K562 (cell line): Measurements from ENCODE around the gene APCDD1. TPM values are rescaled to one million over a fixed set of nuclear protein-coding genes. Genes with fewer than 3 reads are reported as not detected.

Source experiments
- ATAC-seq: fragments of 200-7000 bp; cut with Tn5 transposase; 3 replicates; pipeline ENCODE4 v1.9.1; 2020; ENCODE audit warnings: moderate library complexity
- BruUV-seq: library from RNA; stranded (reverse); fragments of 400-500 nt; replicated peaks from 2 replicates; lab custom pipeline; 2021; lab: Mats Ljungman, UMichigan
- CTCF ChIA-PET: fragments of 300-600 bp; formaldehyde crosslinking; extraction: SDS; loops from one replicate; lab custom pipeline; 2021; ENCODE audit warnings: low intra/inter-chr PET ratio; lab: Yijun Ruan, JAX
- POLR2A ChIA-PET: fragments of 300-600, 350-650 bp; sonication (Branson Sonifier 250); formaldehyde crosslinking; extraction: SDS; loops from one replicate; lab custom pipeline; 2021; ENCODE audit warnings: antibody characterized with exemption, inconsistent platforms; lab: Yijun Ruan, JAX
- DNase-seq, 4 experiments: peaks; one replicate each; pipeline versions ENCODE4 v3.0.0 to v3.0.0-alpha.2; 2011 to 2018; ENCODE audit warnings: low spot score in 3 of 4, mixed read lengths in 3 of 4; ENCODE audit errors: extremely low read depth in 1 of 4
- FAIRE-seq: peaks from 2 replicates; lab custom pipeline; 2011; peaks lifted over from hg19 to GRCh38; lab: Jason Lieb, UNC
- H2AFZ ChIP-seq: 2 replicates; pipeline ENCODE4 v1.6.0; 2011; ENCODE audit warnings: low read depth, low read length, control low read depth, inconsistent platforms
- H3K27ac ChIP-seq: fragments of 200-600 bp; 3 replicates; pipeline ENCODE4 v1.8.0; 2011; ENCODE audit warnings: low read depth, mild to moderate bottlenecking, control low read depth, inconsistent platforms, low read length, moderate library complexity, mixed read lengths; ENCODE audit errors: extremely low read depth
- H3K27me3 ChIP-seq, 2 experiments: fragments of 300-600 bp in 1 of 2; 2 replicates in 1 of 2; 3 replicates in 1 of 2; pipeline versions ENCODE4 v1.6.0 to v1.8.0; 2011; ENCODE audit warnings: inconsistent platforms in 2 of 2, low read length in 2 of 2, mild to moderate bottlenecking in 1 of 2, mixed read lengths in 1 of 2, moderate library complexity in 1 of 2; ENCODE audit not compliant: control insufficient read depth in 2 of 2, insufficient read depth in 2 of 2
- H3K36me3 ChIP-seq: fragments of 300-600 bp; 3 replicates; pipeline ENCODE4 v1.8.0; 2011; ENCODE audit warnings: mild to moderate bottlenecking, low read length, inconsistent platforms; ENCODE audit not compliant: control insufficient read depth, insufficient read depth
- H3K4me1 ChIP-seq, 2 experiments: fragments of 200-600 bp in 1 of 2; replicated peaks in 1 of 2; 2 replicates in 1 of 2; 3 replicates in 1 of 2; pipeline versions ENCODE4 v1.5.1 to v1.8.0; 2011; ENCODE audit warnings: inconsistent platforms in 2 of 2, low read length in 2 of 2, mild to moderate bottlenecking in 1 of 2, mixed read lengths in 1 of 2, moderate library complexity in 1 of 2; ENCODE audit not compliant: control insufficient read depth in 2 of 2, insufficient read depth in 2 of 2
- H3K4me2 ChIP-seq: 2 replicates; pipeline ENCODE4 v1.6.1; 2011; ENCODE audit warnings: low read length, control low read depth, inconsistent platforms, mixed read lengths; ENCODE audit not compliant: insufficient read depth
- H3K4me3 ChIP-seq: fragments of 200-600 bp; sonication (generic), shearing (Covaris generic); 2 replicates; pipeline ENCODE4 v1.5.1; 2016; ENCODE audit warnings: control low read depth, inconsistent platforms
- H3K79me2 ChIP-seq: fragments of 200-600 bp; 3 replicates; pipeline ENCODE4 v1.8.0; 2011; ENCODE audit warnings: low read length, inconsistent platforms; ENCODE audit not compliant: control insufficient read depth, insufficient read depth
- H3K9ac ChIP-seq, 2 experiments: 2 replicates each; pipeline versions ENCODE4 v1.6.0 to v1.6.1; 2011; ENCODE audit warnings: low read depth in 2 of 2, low read length in 2 of 2, control low read depth in 1 of 2, inconsistent platforms in 1 of 2, mild to moderate bottlenecking in 1 of 2, mixed read lengths in 1 of 2; ENCODE audit not compliant: insufficient read depth in 1 of 2
- H3K9me1 ChIP-seq: one replicate; pipeline ENCODE4 v1.6.0; 2011; ENCODE audit warnings: inconsistent platforms, mild to moderate bottlenecking, low read length, moderate library complexity; ENCODE audit not compliant: control insufficient read depth, insufficient read depth
- H3K9me3 ChIP-seq: replicated peaks from 2 replicates; pipeline ENCODE4 v1.5.1; 2011; ENCODE audit warnings: low read depth, low read length, inconsistent platforms; ENCODE audit not compliant: control insufficient read depth, insufficient read depth
- H4K20me1 ChIP-seq: replicated peaks from 2 replicates; pipeline ENCODE4 v1.6.1; 2011; ENCODE audit warnings: low read length, inconsistent platforms, mixed read lengths; ENCODE audit not compliant: control insufficient read depth, insufficient read depth
- E2F5 ChIP-seq: sonication (generic); formaldehyde crosslinking; IDR thresholded peaks from 2 replicates; pipeline ENCODE4 v1.8.0; 2022; ENCODE audit warnings: mild to moderate bottlenecking, missing genetic modification reagents
- GTF2A2 ChIP-seq: IDR thresholded peaks from 2 replicates; pipeline ENCODE4 v1.6.1; 2016; ENCODE audit warnings: mild to moderate bottlenecking, missing genetic modification characterization, missing compliant biosample characterization
- NR2F6 ChIP-seq: fragments of 450-650 bp; formaldehyde crosslinking; IDR thresholded peaks from 2 replicates; pipeline ENCODE4 v1.4.0; 2020; ENCODE audit warnings: mild to moderate bottlenecking
- RNF2 ChIP-seq: sonication (generic); IDR thresholded peaks from 2 replicates; pipeline ENCODE4 v1.6.1; 2016
- ZNF143 ChIP-seq: sonication (generic); formaldehyde crosslinking; IDR thresholded peaks from 2 replicates; pipeline ENCODE4 v1.9.0; 2022; ENCODE audit warnings: mild to moderate bottlenecking, missing genetic modification reagents
- ZNF76 ChIP-seq: fragments of 250-450 bp; sonication (Bioruptor Pico); IDR thresholded peaks from 2 replicates; pipeline ENCODE4 v1.4.0; 2020; ENCODE audit warnings: mild to moderate bottlenecking, moderate library complexity, borderline replicate concordance
- WGBS: fragments of 100-300 bp; shearing (Covaris generic); methylation state at CpG from one replicate; pipeline ENCODE4 v1.1.6; 2016; ENCODE audit warnings: low coverage, mixed read lengths; ENCODE audit not compliant: insufficient coverage; ENCODE audit errors: missing lambda C conversion rate; 5-methylcytosine and 5-hydroxymethylcytosine counted together
- in situ Hi-C: fragments of 300-500 bp; cut with MboI; formaldehyde crosslinking; loops from 4 replicates; pipeline ENCODE4 v1.15.0; 2018; ENCODE audit warnings: inconsistent platforms, mixed read lengths
- intact Hi-C: fragments of 100-400 bp; cut with micrococcal nuclease; formaldehyde crosslinking; loops from 2 replicates; pipeline ENCODE4 v1.14.2; 2022
- polyA plus RNA-seq, 8 experiments: library from polyadenylated mRNA; depleted of rRNA in 4 of 8; stranded (reverse) in 5 of 8; unstranded in 3 of 8; fragments of >200 nt; fragmentation: Nextera tagmentation in 2 of 8; fragmentation: Illumina TruSeq in 1 of 8; extraction: Ambion mirVana in 2 of 8; extraction: Trizol in 1 of 8; gene quantifications; 2 replicates each; pipeline versions ENCODE4 v1.2.1 to v1.2.3, GENCODE V29; 2011 to 2014; ENCODE audit warnings: inconsistent platforms in 1 of 8, missing spikeins in 1 of 8
- total RNA-seq, 7 experiments: library from RNA; depleted of rRNA in 6 of 7; stranded (reverse); fragments of >200 nt in 6 of 7; fragmentation: Illumina TruSeq in 2 of 7; extraction: Trizol in 2 of 7; gene quantifications; 2 replicates each; pipeline versions ENCODE4 v1.2.1 to v1.2.3, GENCODE V29; 2011 to 2021; ENCODE audit warnings: low replicate concordance in 1 of 7

APCDD1 gene
- total and polyA plus RNA-seq, 9 of the 15 experiments (the other 6 are each of a cell fraction or from before 2014, with no cell fraction given): 0.07 TPM; not detected in 8

- Histone ChIP-seq H3K36me3 (no peaks in the 10 kb centered on the region), H3K9me1 (no peaks in the 10 kb centered on the region), H4K20me1 (no peaks in the 10 kb centered on the region), H3K4me1 (no peaks in the 10 kb centered on the region; a peak in 1 of 5 replicates), H3K79me2 (no peaks in the 10 kb centered on the region), H3K9me3 (no peaks in the 10 kb centered on the region), H3K4me3 (no peak overlapping the region), H3K9ac (no peak overlapping the region), H2AFZ (no peak overlapping the region), H3K27me3 (peaks cover 15 to 33% of the 10 kb centered on the region in 2 experiments; a peak in 4 of 5 replicates), H3K27ac (no peak overlapping the region), H3K4me2 (no peak overlapping the region)
- TF ChIP-seq GTF2A2 (tag) (no peak), NR2F6 (CRISPR knock-in tag) (no peak), RNF2 (no peak), E2F5 (CRISPR knock-in tag) (no peak), ZNF76 (no peak), ZNF143 (no peak)
- CTCF ChIA-PET: interaction anchor here (0.6 to 2.1 kb wide), 2 partner anchors 516 to 548 kb away, joined by 3 to 12 read pairs; no protein-coding TSS in a partner anchor
- 6% methylated on average over 2 of the region's 2 CpGs for WGBS
- FAIRE-seq: no peak
- POLR2A ChIA-PET: interaction anchor here (0.6 to 1.5 kb wide), 3 partner anchors 11 to 653 kb away, joined by 3 to 5 read pairs (median 3); no protein-coding TSS in a partner anchor
- no TSS peak for BruUV-seq
- in situ Hi-C loops: no loop called here
- DNase-seq: no peak
- ATAC-seq: no peak
- intact Hi-C loops: no loop called here
Observed at GRCh38 chr18:10519366-10519765, 64.9 kb downstream of the APCDD1 start.
